NCI-H2196 treated with DMSO at 0.1 percent for 48 hours (cell line): Measurements from ENCODE around the gene PDZD7.

ENCODE experiments used
- DNase-seq: peaks from one replicate; lab custom pipeline; 2025; ENCODE audit not compliant: unreplicated experiment; lab: John Stamatoyannopoulos, UW

PDZD7 gene

GRCh38 chr10:101020427-101021075, 10.4 kb downstream of the PDZD7 start:
- DNase-seq, result no peak

GRCh38 chr10:101019440-101019703, 11.6 kb downstream of the PDZD7 start:
- no peak for DNase-seq

GRCh38 chr10:101018600-101019439, 12.1 kb downstream of the PDZD7 start:
- peak; percentile 50 for DNase-seq

GRCh38 chr10:101018118-101018599, 12.8 kb downstream of the PDZD7 start:
- no peak for DNase-seq

GRCh38 chr10:101016814-101017213, 14.1 kb downstream of the PDZD7 start:
- DNase-seq, result no peak

GRCh38 chr10:101015582-101015973, 15.4 kb downstream of the PDZD7 start:
- DNase-seq, result no peak

- DNase-seq, result no peak
Observed at GRCh38 chr10:101014966-101015581, 15.9 kb downstream of the PDZD7 start.

GRCh38 chr10:101014230-101014884, 16.6 kb downstream of the PDZD7 start:
- DNase-seq, result no peak

- no peak for DNase-seq
Observed at GRCh38 chr10:101013365-101013825, 17.5 kb downstream of the PDZD7 start.

- DNase-seq, result peak; percentile 16
Observed at GRCh38 chr10:101012525-101013364, 18.2 kb downstream of the PDZD7 start.

GRCh38 chr10:101011517-101012423, 19.2 kb downstream of the PDZD7 start:
- DNase-seq, result no peak

- DNase-seq, result no peak
Observed at GRCh38 chr10:101010329-101010728, 20.6 kb downstream of the PDZD7 start.

GRCh38 chr10:101008823-101009423, 22.0 kb downstream of the PDZD7 start:
- no peak for DNase-seq

GRCh38 chr10:101007915-101008822, 22.8 kb downstream of the PDZD7 start:
- DNase-seq, result no peak

- DNase-seq, result no peak
Observed at GRCh38 chr10:101007099-101007711, 23.7 kb downstream of the PDZD7 start.

- DNase-seq, result no peak
Observed at GRCh38 chr10:101006593-101007098, 24.3 kb downstream of the PDZD7 start.

GRCh38 chr10:101005869-101006567, 24.9 kb downstream of the PDZD7 start:
- no peak for DNase-seq
